ENCODE data around the gene LMF2.
A peak's percentile ranks its signal among the peaks of the same experiment; 100 is the strongest.

Gene LMF2

GRCh38 chr22:50526834-50527801 is 19.6 kb upstream of the LMF2 start:
- H3K27ac ChIP-seq (ENCODE audit: low read length, poor library complexity, severe bottlenecking): no peak overlapping the region
- H3K14ac ChIP-seq (ENCODE audit: low read length in 2 of 2): peak overlapping the region in 1 of 2 experiments; percentile 94
- peak; percentile 59 for DNase-seq
- peak overlapping the region; percentile 75 to 98 for H3K18ac ChIP-seq (ENCODE audit: low read depth in 1 of 2, low read length in 2 of 2)
- peaks cover 15% of the 10 kb centered on the region for H3K79me1 ChIP-seq (replicated peaks; ENCODE audit: low read length, poor library complexity, severe bottlenecking)
- no peak overlapping the region for H2AFZ ChIP-seq (ENCODE audit: low read depth, low read length)
- no peaks in the 10 kb centered on the region for H3K9me3 ChIP-seq (ENCODE audit: control insufficient read depth, low read length)
- H3K4ac ChIP-seq (ENCODE audit: low read depth in 1 of 2, low read length in 2 of 2): peak overlapping the region; percentile 91 to 99
- peak overlapping the region; percentile 98 for H4K91ac ChIP-seq (ENCODE audit: low read length)
- H2AK5ac ChIP-seq (ENCODE audit: low read length, severe bottlenecking): no peak overlapping the region
- peak overlapping the region; percentile 77 for H4K8ac ChIP-seq (ENCODE audit: low read length)
- H2BK15ac ChIP-seq (ENCODE audit: low read depth, poor library complexity, severe bottlenecking): no peak overlapping the region
- H2BK5ac ChIP-seq (ENCODE audit: low read depth, low read length, poor library complexity, severe bottlenecking): no peak overlapping the region
- peaks cover 19 to 25% of the 10 kb centered on the region in 2 experiments for H3K36me3 ChIP-seq (ENCODE audit: control insufficient read depth in 1 of 2, insufficient read depth in 2 of 2, low read depth in 1 of 2, low read length in 2 of 2)
- peak overlapping the region; percentile 23 for H2BK120ac ChIP-seq (ENCODE audit: low read depth, low read length)
- peak overlapping the region; percentile 49 for H3K4me2 ChIP-seq (ENCODE audit: low read length, poor library complexity, severe bottlenecking)
- peak overlapping the region in 1 of 2 experiments; percentile 47 for H2BK12ac ChIP-seq (ENCODE audit: low read length in 2 of 2)
- H3K9ac ChIP-seq (ENCODE audit: low read length): peak overlapping the region; percentile 94
- H3K27me3 ChIP-seq (ENCODE audit: control insufficient read depth in 1 of 2, insufficient read depth in 1 of 2, low read length in 2 of 2): peaks cover 0 to 17% of the 10 kb centered on the region in 2 experiments
- H3K4me1 ChIP-seq (ENCODE audit: control insufficient read depth, insufficient read depth, low read depth, low read length): peaks cover 56% of the 10 kb centered on the region
- H3K4me3 ChIP-seq (ENCODE audit: insufficient read depth in 1 of 2, low read depth in 1 of 2, low read length in 2 of 2): peak overlapping the region; percentile 80 to 84
- 61% methylated on average over 26 of the region's 29 CpGs for WGBS
- peak overlapping the region in 1 of 2 experiments; percentile 92 for H3K23ac ChIP-seq (ENCODE audit: low read length in 2 of 2)

GRCh38 chr22:50526108-50526833 is 18.8 kb upstream of the LMF2 start:
- peak overlapping the region; percentile 77 for H4K8ac ChIP-seq (ENCODE audit: low read length)
- H3K4me3 ChIP-seq (ENCODE audit: insufficient read depth in 1 of 2, low read depth in 1 of 2, low read length in 2 of 2): peak overlapping the region; percentile 80 to 84
- H2BK12ac ChIP-seq (ENCODE audit: low read length in 2 of 2): peak overlapping the region in 1 of 2 experiments; percentile 90
- peak overlapping the region; percentile 86 to 98 for H3K18ac ChIP-seq (ENCODE audit: low read depth in 1 of 2, low read length in 2 of 2)
- peak overlapping the region; percentile 94 for H3K9ac ChIP-seq (ENCODE audit: low read length)
- H2BK120ac ChIP-seq (ENCODE audit: low read depth, low read length): peak overlapping the region; percentile 23
- peak overlapping the region; percentile 90 for H2BK15ac ChIP-seq (ENCODE audit: low read depth, poor library complexity, severe bottlenecking)
- peaks cover 28 to 34% of the 10 kb centered on the region in 2 experiments for H3K36me3 ChIP-seq (ENCODE audit: control insufficient read depth in 1 of 2, insufficient read depth in 2 of 2, low read depth in 1 of 2, low read length in 2 of 2)
- H3K14ac ChIP-seq (ENCODE audit: low read length in 2 of 2): peak overlapping the region in 1 of 2 experiments; percentile 98
- H3K23ac ChIP-seq (ENCODE audit: low read length in 2 of 2): peak overlapping the region in 1 of 2 experiments; percentile 92
- H2AFZ ChIP-seq (ENCODE audit: low read depth, low read length): peak overlapping the region; percentile 64
- no peak overlapping the region for H3K27ac ChIP-seq (ENCODE audit: low read length, poor library complexity, severe bottlenecking)
- H3K4me1 ChIP-seq (ENCODE audit: control insufficient read depth, insufficient read depth, low read depth, low read length): peaks cover 48% of the 10 kb centered on the region
- H3K79me1 ChIP-seq (replicated peaks; ENCODE audit: low read length, poor library complexity, severe bottlenecking): peaks cover 24% of the 10 kb centered on the region
- peak; percentile 83 for DNase-seq
- peak overlapping the region; percentile 98 for H4K91ac ChIP-seq (ENCODE audit: low read length)
- H2AK5ac ChIP-seq (ENCODE audit: low read length, severe bottlenecking): no peak overlapping the region
- WGBS: 2% methylated on average over 59 of the region's 77 CpGs
- peaks cover 0 to 16% of the 10 kb centered on the region in 2 experiments for H3K27me3 ChIP-seq (ENCODE audit: control insufficient read depth in 1 of 2, insufficient read depth in 1 of 2, low read length in 2 of 2)
- H3K9me3 ChIP-seq (ENCODE audit: control insufficient read depth, low read length): no peaks in the 10 kb centered on the region
- H3K4ac ChIP-seq (ENCODE audit: low read depth in 1 of 2, low read length in 2 of 2): peak overlapping the region; percentile 91 to 99
- H2BK5ac ChIP-seq (ENCODE audit: low read depth, low read length, poor library complexity, severe bottlenecking): no peak overlapping the region
- peak overlapping the region; percentile 49 for H3K4me2 ChIP-seq (ENCODE audit: low read length, poor library complexity, severe bottlenecking)

- Histone ChIP-seq H3K4me3 (ENCODE audit: insufficient read depth in 1 of 2, low read depth in 1 of 2, low read length in 2 of 2) (peak overlapping the region; percentile 80 to 84), H2BK12ac (ENCODE audit: low read length in 2 of 2) (no peak overlapping the region), H3K4me2 (ENCODE audit: low read length, poor library complexity, severe bottlenecking) (peak overlapping the region; percentile 49), H2AK5ac (ENCODE audit: low read length, severe bottlenecking) (no peak overlapping the region), H2BK15ac (ENCODE audit: low read depth, poor library complexity, severe bottlenecking) (peak overlapping the region; percentile 38), H3K18ac (ENCODE audit: low read depth in 1 of 2, low read length in 2 of 2) (peak overlapping the region; percentile 86 to 98), H3K9ac (ENCODE audit: low read length) (peak overlapping the region; percentile 94), H3K14ac (ENCODE audit: low read length in 2 of 2) (peak overlapping the region in 1 of 2 experiments; percentile 98), H2BK120ac (ENCODE audit: low read depth, low read length) (peak overlapping the region; percentile 23), H3K4me1 (ENCODE audit: control insufficient read depth, insufficient read depth, low read depth, low read length) (peaks cover 43% of the 10 kb centered on the region), H2BK5ac (ENCODE audit: low read depth, low read length, poor library complexity, severe bottlenecking) (peak overlapping the region; percentile 25), H4K91ac (ENCODE audit: low read length) (peak overlapping the region; percentile 98), H3K4ac (ENCODE audit: low read depth in 1 of 2, low read length in 2 of 2) (peak overlapping the region; percentile 91 to 99), H3K9me3 (ENCODE audit: control insufficient read depth, low read length) (no peaks in the 10 kb centered on the region), H3K27me3 (ENCODE audit: control insufficient read depth in 1 of 2, insufficient read depth in 1 of 2, low read length in 2 of 2) (peaks cover 0 to 11% of the 10 kb centered on the region in 2 experiments), H3K79me1 (replicated peaks; ENCODE audit: low read length, poor library complexity, severe bottlenecking) (peaks cover 28% of the 10 kb centered on the region), H3K36me3 (ENCODE audit: control insufficient read depth in 1 of 2, insufficient read depth in 2 of 2, low read depth in 1 of 2, low read length in 2 of 2) (peaks cover 32 to 39% of the 10 kb centered on the region in 2 experiments), H2AFZ (ENCODE audit: low read depth, low read length) (peak overlapping the region; percentile 64), H3K23ac (ENCODE audit: low read length in 2 of 2) (peak overlapping the region in 1 of 2 experiments; percentile 44), H3K27ac (ENCODE audit: low read length, poor library complexity, severe bottlenecking) (no peak overlapping the region), H4K8ac (ENCODE audit: low read length) (peak overlapping the region; percentile 77)
- no peak for DNase-seq
- 0% methylated on average over 9 of the region's 33 CpGs for WGBS
Measured at GRCh38 chr22:50525858-50526107, 18.3 kb upstream of the LMF2 start.

All from mesenchymal stem cell (in vitro differentiated cells and primary cell).